K562 (cell line): ENCODE results near the gene PREX1. TPM values are rescaled to one million over a fixed set of nuclear protein-coding genes. Genes with fewer than 3 reads are reported as not detected.

Source experiments
- ARID1B ChIP-seq: fragments of 450-650 bp; IDR thresholded peaks from 2 replicates; pipeline ENCODE4 v1.6.1; 2016; ENCODE audit warnings: antibody characterized with exemption, mild to moderate bottlenecking, inconsistent platforms
- CBFB ChIP-seq: sonication (generic); formaldehyde crosslinking; IDR thresholded peaks from 2 replicates; pipeline ENCODE4 v1.4.0; 2020; ENCODE audit warnings: mild to moderate bottlenecking, missing genetic modification reagents
- CXXC5 ChIP-seq: fragments of 250-450 bp; sonication (Bioruptor Pico); IDR thresholded peaks from 2 replicates; pipeline ENCODE4 v1.8.0; 2022; ENCODE audit warnings: inconsistent platforms, mild to moderate bottlenecking, moderate library complexity
- DPF2 ChIP-seq: fragments of 450-650 bp; IDR thresholded peaks from 2 replicates; pipeline ENCODE4 v1.6.1; 2016
- FOSL1 ChIP-seq: fragments of 200-800 bp; sonication (Bioruptor generic); conservative IDR thresholded peaks from 2 replicates; pipeline ENCODE4 v1.6.1; 2016; ENCODE audit warnings: missing genetic modification characterization, missing compliant biosample characterization
- GTF2F1 ChIP-seq: IDR thresholded peaks from 2 replicates; pipeline ENCODE4 v1.6.1; 2011; ENCODE audit warnings: low read depth, low read length, improper control_type of control experiment
- MAFG ChIP-seq: fragments of 450-650 bp; conservative IDR thresholded peaks from 2 replicates; pipeline ENCODE4 v1.6.1; 2016; ENCODE audit warnings: missing genetic modification characterization, missing compliant biosample characterization
- MAFK ChIP-seq: IDR thresholded peaks from 2 replicates; pipeline ENCODE4 v1.6.1; 2011; ENCODE audit warnings: low read length, improper control_type of control experiment
- NUFIP1 ChIP-seq: fragments of 450-650 bp; IDR thresholded peaks from 2 replicates; pipeline ENCODE4 v1.6.1; 2018; ENCODE audit not compliant: partially characterized antibody
- PHF20 ChIP-seq: fragments of 450-650 bp; IDR thresholded peaks from 2 replicates; pipeline ENCODE4 v1.6.1; 2018; ENCODE audit not compliant: partially characterized antibody
- RCOR1 ChIP-seq, 2 experiments: IDR thresholded peaks; 2 replicates each; pipeline ENCODE4 v1.6.1; 2012; ENCODE audit warnings: low read depth in 2 of 2, low read length in 2 of 2, borderline replicate concordance in 1 of 2, improper control_type of control experiment in 1 of 2
- TCF7 ChIP-seq: sonication (generic); IDR thresholded peaks from 2 replicates; pipeline ENCODE4 v1.6.1; 2016; ENCODE audit warnings: antibody characterized with exemption, borderline replicate concordance
- ZNF3 ChIP-seq: fragments of 250-450 bp; sonication (Bioruptor Pico); IDR thresholded peaks from 2 replicates; pipeline ENCODE4 v1.5.0; 2021; ENCODE audit warnings: mild to moderate bottlenecking, moderate library complexity
- ZNF717 ChIP-seq: fragments of 250-450 bp; sonication (Bioruptor Pico); IDR thresholded peaks from 2 replicates; pipeline ENCODE4 v1.5.0; 2021
- polyA plus RNA-seq, 8 experiments: library from polyadenylated mRNA; depleted of rRNA in 4 of 8; stranded (reverse) in 5 of 8; unstranded in 3 of 8; fragments of >200 nt; fragmentation: Nextera tagmentation in 2 of 8; fragmentation: Illumina TruSeq in 1 of 8; extraction: Ambion mirVana in 2 of 8; extraction: Trizol in 1 of 8; gene quantifications; 2 replicates each; pipeline versions ENCODE4 v1.2.1 to v1.2.3, GENCODE V29; 2011 to 2014; ENCODE audit warnings: inconsistent platforms in 1 of 8, missing spikeins in 1 of 8
- total RNA-seq, 7 experiments: library from RNA; depleted of rRNA in 6 of 7; stranded (reverse); fragments of >200 nt in 6 of 7; fragmentation: Illumina TruSeq in 2 of 7; extraction: Trizol in 2 of 7; gene quantifications; 2 replicates each; pipeline versions ENCODE4 v1.2.1 to v1.2.3, GENCODE V29; 2011 to 2021; ENCODE audit warnings: low replicate concordance in 1 of 7
- TF ChIP-seq, protein P1 (sequence below): fragments of 250-450 bp; sonication (Bioruptor Pico); IDR thresholded peaks from 2 replicates; pipeline ENCODE4 v1.4.0; 2020; ENCODE audit warnings: borderline replicate concordance
- TF ChIP-seq, protein P2 (sequence below), 2 experiments: fragments of 200-800 bp in 1 of 2; sonication (Bioruptor generic) in 1 of 2; sonication (generic) in 1 of 2; formaldehyde crosslinking in 1 of 2; IDR thresholded peaks in 1 of 2; conservative IDR thresholded peaks in 1 of 2; 2 replicates each; pipeline versions ENCODE4 v1.5.0 to v1.6.1; 2016 to 2020; ENCODE audit warnings: missing compliant biosample characterization in 1 of 2, missing genetic modification characterization in 1 of 2, missing genetic modification reagents in 1 of 2
- TF ChIP-seq, protein P3 (sequence below): sonication (generic); IDR thresholded peaks from 2 replicates; pipeline ENCODE4 v1.6.1; 2016
- TF ChIP-seq, protein P4 (sequence below), 2 experiments: fragments of 450-650 bp; conservative IDR thresholded peaks; 2 replicates each; pipeline ENCODE4 v1.6.1; 2017; ENCODE audit warnings: mild to moderate bottlenecking in 2 of 2, moderate library complexity in 2 of 2
- TF ChIP-seq, protein P5 (sequence below): sonication (generic); formaldehyde crosslinking; IDR thresholded peaks from 2 replicates; pipeline ENCODE4 v1.9.0; 2022; ENCODE audit warnings: mild to moderate bottlenecking, missing genetic modification reagents
- TF ChIP-seq, protein P6 (sequence below): fragments of 450-650 bp; IDR thresholded peaks from 2 replicates; pipeline ENCODE4 v1.6.1; 2016; ENCODE audit warnings: mild to moderate bottlenecking

The PREX1 gene
- total and polyA plus RNA-seq, 9 of the 15 experiments (the other 6 are each of a cell fraction or from before 2014, with no cell fraction given), result 0.37 to 10.4 (median 4.8) TPM

DNA sequence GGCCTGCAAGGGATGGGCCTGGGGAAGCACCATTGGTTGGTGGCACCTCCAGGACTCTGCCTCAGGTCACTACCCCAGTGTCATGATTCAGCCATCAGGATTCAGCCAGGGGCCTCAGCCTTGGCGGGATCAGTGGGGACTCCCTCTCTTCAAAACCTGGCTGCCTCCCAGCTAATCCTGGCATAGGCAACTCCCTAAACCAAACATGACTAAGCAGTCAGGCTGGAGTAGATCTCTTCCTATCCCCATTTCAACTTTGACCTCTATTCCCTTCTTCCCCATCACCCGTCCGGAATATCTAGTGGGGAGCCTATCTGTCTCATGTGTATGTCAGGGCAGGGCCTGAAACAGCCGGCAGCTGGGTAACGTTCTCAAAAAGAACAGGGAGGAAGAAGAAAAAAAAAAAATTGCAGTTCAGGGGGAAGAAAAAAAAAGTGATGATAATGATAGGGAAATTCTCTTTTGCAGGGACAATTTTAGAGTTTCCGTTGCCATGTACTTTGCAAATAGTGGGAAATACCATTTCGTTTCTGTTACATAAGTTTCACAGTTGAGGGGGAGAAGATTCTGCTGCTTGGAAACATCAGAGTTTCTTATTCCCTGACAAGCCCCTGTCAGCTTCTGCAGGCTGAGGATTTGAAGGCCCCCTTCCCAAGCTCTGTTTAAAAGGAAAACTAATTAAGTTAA is 4.1 kb upstream of the PREX1 start (continued):
- TF ChIP-seq, protein P1, sequence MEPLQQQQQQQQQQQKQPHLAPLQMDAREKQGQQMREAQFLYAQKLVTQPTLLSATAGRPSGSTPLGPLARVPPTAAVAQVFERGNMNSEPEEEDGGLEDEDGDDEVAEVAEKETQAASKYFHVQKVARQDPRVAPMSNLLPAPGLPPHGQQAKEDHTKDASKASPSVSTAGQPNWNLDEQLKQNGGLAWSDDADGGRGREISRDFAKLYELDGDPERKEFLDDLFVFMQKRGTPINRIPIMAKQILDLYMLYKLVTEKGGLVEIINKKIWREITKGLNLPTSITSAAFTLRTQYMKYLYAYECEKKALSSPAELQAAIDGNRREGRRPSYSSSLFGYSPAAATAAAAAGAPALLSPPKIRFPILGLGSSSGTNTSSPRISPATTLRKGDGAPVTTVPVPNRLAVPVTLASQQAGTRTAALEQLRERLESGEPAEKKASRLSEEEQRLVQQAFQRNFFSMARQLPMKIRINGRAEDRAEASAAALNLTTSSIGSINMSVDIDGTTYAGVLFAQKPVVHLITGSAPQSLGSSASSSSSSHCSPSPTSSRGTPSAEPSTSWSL, result no peak
- TF ChIP-seq MAFG (tag) (peak; percentile 65), DPF2 (peak; percentile 37; the same call in 1 of the 2 replicates), CXXC5 (0 out of 2 replicates have a peak, but pooled peaks have one; percentile 14), ZNF3 (CRISPR knock-in tag) (no peak), PHF20 (no peak), ZNF717 (CRISPR knock-in tag) (no peak), RCOR1 (IDR thresholded peaks at IDR 0.05; ENCODE audit: borderline replicate concordance in 1 of 2, low read depth in 2 of 2, low read length in 2 of 2) (peak in 1 of 2 experiments; percentile 48; a peak in 1 of 4 replicates), GTF2F1 (no peak), TCF7 (no peak), NUFIP1 (no peak), CBFB (CRISPR knock-in tag) (no peak), FOSL1 (tag) (peak; percentile 58), ARID1B (peak; percentile 39; the same call in 1 of the 2 replicates), MAFK (peak; percentile 38; the same call in 1 of the 2 replicates)
- TF ChIP-seq, protein P2, sequence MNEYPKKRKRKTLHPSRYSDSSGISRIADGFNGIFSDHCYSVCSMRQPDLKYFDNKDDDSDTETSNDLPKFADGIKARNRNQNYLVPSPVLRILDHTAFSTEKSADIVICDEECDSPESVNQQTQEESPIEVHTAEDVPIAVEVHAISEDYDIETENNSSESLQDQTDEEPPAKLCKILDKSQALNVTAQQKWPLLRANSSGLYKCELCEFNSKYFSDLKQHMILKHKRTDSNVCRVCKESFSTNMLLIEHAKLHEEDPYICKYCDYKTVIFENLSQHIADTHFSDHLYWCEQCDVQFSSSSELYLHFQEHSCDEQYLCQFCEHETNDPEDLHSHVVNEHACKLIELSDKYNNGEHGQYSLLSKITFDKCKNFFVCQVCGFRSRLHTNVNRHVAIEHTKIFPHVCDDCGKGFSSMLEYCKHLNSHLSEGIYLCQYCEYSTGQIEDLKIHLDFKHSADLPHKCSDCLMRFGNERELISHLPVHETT (CRISPR knock-in tag; conservative IDR thresholded peaks at IDR 0.05 in 1 of 2, IDR thresholded peaks at IDR 0.05 in 1 of 2), result no peak
- TF ChIP-seq, protein P3, sequence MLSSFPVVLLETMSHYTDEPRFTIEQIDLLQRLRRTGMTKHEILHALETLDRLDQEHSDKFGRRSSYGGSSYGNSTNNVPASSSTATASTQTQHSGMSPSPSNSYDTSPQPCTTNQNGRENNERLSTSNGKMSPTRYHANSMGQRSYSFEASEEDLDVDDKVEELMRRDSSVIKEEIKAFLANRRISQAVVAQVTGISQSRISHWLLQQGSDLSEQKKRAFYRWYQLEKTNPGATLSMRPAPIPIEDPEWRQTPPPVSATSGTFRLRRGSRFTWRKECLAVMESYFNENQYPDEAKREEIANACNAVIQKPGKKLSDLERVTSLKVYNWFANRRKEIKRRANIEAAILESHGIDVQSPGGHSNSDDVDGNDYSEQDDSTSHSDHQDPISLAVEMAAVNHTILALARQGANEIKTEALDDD, result 0 out of 2 replicates have a peak, but pooled peaks have one; percentile 34
- TF ChIP-seq, protein P4, sequence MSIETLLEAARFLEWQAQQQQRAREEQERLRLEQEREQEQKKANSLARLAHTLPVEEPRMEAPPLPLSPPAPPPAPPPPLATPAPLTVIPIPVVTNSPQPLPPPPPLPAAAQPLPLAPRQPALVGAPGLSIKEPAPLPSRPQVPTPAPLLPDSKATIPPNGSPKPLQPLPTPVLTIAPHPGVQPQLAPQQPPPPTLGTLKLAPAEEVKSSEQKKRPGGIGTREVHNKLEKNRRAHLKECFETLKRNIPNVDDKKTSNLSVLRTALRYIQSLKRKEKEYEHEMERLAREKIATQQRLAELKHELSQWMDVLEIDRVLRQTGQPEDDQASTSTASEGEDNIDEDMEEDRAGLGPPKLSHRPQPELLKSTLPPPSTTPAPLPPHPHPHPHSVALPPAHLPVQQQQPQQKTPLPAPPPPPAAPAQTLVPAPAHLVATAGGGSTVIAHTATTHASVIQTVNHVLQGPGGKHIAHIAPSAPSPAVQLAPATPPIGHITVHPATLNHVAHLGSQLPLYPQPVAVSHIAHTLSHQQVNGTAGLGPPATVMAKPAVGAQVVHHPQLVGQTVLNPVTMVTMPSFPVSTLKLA (conservative IDR thresholded peaks at IDR 0.05), result no peak
- TF ChIP-seq, protein P5, sequence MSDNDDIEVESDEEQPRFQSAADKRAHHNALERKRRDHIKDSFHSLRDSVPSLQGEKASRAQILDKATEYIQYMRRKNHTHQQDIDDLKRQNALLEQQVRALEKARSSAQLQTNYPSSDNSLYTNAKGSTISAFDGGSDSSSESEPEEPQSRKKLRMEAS (CRISPR knock-in tag), result no peak
- TF ChIP-seq, protein P6, sequence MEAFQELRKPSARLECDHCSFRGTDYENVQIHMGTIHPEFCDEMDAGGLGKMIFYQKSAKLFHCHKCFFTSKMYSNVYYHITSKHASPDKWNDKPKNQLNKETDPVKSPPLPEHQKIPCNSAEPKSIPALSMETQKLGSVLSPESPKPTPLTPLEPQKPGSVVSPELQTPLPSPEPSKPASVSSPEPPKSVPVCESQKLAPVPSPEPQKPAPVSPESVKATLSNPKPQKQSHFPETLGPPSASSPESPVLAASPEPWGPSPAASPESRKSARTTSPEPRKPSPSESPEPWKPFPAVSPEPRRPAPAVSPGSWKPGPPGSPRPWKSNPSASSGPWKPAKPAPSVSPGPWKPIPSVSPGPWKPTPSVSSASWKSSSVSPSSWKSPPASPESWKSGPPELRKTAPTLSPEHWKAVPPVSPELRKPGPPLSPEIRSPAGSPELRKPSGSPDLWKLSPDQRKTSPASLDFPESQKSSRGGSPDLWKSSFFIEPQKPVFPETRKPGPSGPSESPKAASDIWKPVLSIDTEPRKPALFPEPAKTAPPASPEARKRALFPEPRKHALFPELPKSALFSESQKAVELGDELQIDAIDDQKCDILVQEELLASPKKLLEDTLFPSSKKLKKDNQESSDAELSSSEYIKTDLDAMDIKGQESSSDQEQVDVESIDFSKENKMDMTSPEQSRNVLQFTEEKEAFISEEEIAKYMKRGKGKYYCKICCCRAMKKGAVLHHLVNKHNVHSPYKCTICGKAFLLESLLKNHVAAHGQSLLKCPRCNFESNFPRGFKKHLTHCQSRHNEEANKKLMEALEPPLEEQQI, result no peak
